Natural killer cell (primary cell): ENCODE data around the gene NUDT4B. TPM values are rescaled to one million over a fixed set of nuclear protein-coding genes. Genes with fewer than 3 reads are reported as not detected.
"Not testable (repeated sequence)": the region's sequence is repeated elsewhere in the genome, so short reads cannot be mapped to it uniquely, and the experiment has no call there.

ENCODE experiments used
- ATAC-seq, 3 donors: fragments of 150-1000 bp in 2 of 3; fragments of 200-7000 bp in 1 of 3; cut with Tn5 transposase; 1 replicate in 1 of 3; 2 replicates in 2 of 3; pipeline ENCODE4 v1.10.0; 2021; ENCODE audit warnings: mild to moderate bottlenecking in 2 of 3, moderate library complexity in 2 of 3
- DNase-seq, 2 donors: peaks; one replicate each; pipeline versions ENCODE4 v3.0.0 to v3.0.0-alpha.2; 2013 to 2021; ENCODE audit warnings: mixed read lengths in 1 of 2
- H3K27ac ChIP-seq: one replicate; pipeline ENCODE4 v1.5.1; 2013; ENCODE audit warnings: mild to moderate bottlenecking, low read length
- H3K27me3 ChIP-seq: one replicate; pipeline ENCODE4 v1.6.1; 2013; ENCODE audit warnings: low read length; ENCODE audit not compliant: control insufficient read depth, insufficient read depth
- H3K36me3 ChIP-seq: one replicate; pipeline ENCODE4 v1.6.1; 2013; ENCODE audit warnings: low read length; ENCODE audit not compliant: control insufficient read depth, insufficient read depth
- H3K4me1 ChIP-seq: one replicate; pipeline ENCODE4 v1.6.1; 2013; ENCODE audit warnings: low read length; ENCODE audit not compliant: control insufficient read depth, insufficient read depth
- H3K4me3 ChIP-seq: one replicate; pipeline ENCODE4 v1.5.1; 2013; ENCODE audit warnings: low read length
- H3K9me3 ChIP-seq: one replicate; pipeline ENCODE4 v1.6.1; 2013; ENCODE audit warnings: low read length; ENCODE audit not compliant: control insufficient read depth, insufficient read depth
- H3K27ac Mint-ChIP-seq, 2 donors: one replicate each; pipeline ENCODE4 v1.8.0; 2022; ENCODE audit warnings: mild to moderate bottlenecking in 2 of 2, mixed read lengths in 2 of 2, moderate library complexity in 1 of 2
- H3K27me3 Mint-ChIP-seq, 2 donors: one replicate each; pipeline ENCODE4 v1.8.0; 2022; ENCODE audit warnings: low read depth in 2 of 2, mixed read lengths in 2 of 2
- H3K36me3 Mint-ChIP-seq: one replicate; pipeline ENCODE4 v1.8.0; 2022; ENCODE audit warnings: mixed read lengths
- H3K4me1 Mint-ChIP-seq, 2 donors: one replicate each; pipeline ENCODE4 v1.8.0; 2022; ENCODE audit warnings: mixed read lengths in 2 of 2
- H3K4me3 Mint-ChIP-seq: one replicate; pipeline ENCODE4 v1.8.0; 2022; ENCODE audit warnings: mild to moderate bottlenecking, moderate library complexity, mixed read lengths
- H3K9me3 Mint-ChIP-seq, 2 donors: one replicate each; pipeline ENCODE4 v1.8.0; 2022; ENCODE audit warnings: mixed read lengths in 2 of 2
- WGBS: methylation state at CpG from one replicate; pipeline ENCODE4 v1.1.7; 2013; ENCODE audit warnings: missing lambda C conversion rate; ENCODE audit not compliant: insufficient coverage; 5-methylcytosine and 5-hydroxymethylcytosine counted together
- intact Hi-C: fragments of 100-400 bp; cut with micrococcal nuclease; formaldehyde crosslinking; loops from one replicate; pipeline ENCODE4 v1.14.2; 2022
- total RNA-seq, 4 donors: library from RNA; stranded (reverse); fragments of 120-200 nt in 1 of 4; gene quantifications; one replicate each; pipeline versions ENCODE4 v1.2.3 to v1.2.4, GENCODE V29; 2013 to 2022

The NUDT4B gene
- total RNA-seq, 3 donors from 2014 or later (not counting 1 experiment from before 2014, with no cell fraction given) = 1.6 to 3.9 TPM; not detected in 1

- H3K27ac ChIP-seq, H3K4me3 Mint-ChIP-seq, H3K4me1 Mint-ChIP-seq, DNase-seq, H3K4me1 ChIP-seq, H3K27me3 ChIP-seq, H3K9me3 ChIP-seq, H3K27ac Mint-ChIP-seq, H3K36me3 ChIP-seq, H3K9me3 Mint-ChIP-seq, intact Hi-C loops, H3K27me3 Mint-ChIP-seq, H3K4me3 ChIP-seq, H3K36me3 Mint-ChIP-seq: not testable (repeated sequence)
- peak in 1 of 3 donors; percentile 23 for ATAC-seq
These were observed 12.8 kb downstream of the NUDT4B start for GRCh38 chr1:148761360-148761759.

GRCh38 chr1:148765238-148766019 is 16.9 kb downstream of the NUDT4B start:
- H3K27ac Mint-ChIP-seq, H3K4me1 Mint-ChIP-seq, ATAC-seq, H3K27me3 Mint-ChIP-seq, H3K9me3 Mint-ChIP-seq, H3K27me3 ChIP-seq, H3K4me3 Mint-ChIP-seq, H3K4me3 ChIP-seq, H3K27ac ChIP-seq, H3K4me1 ChIP-seq, H3K9me3 ChIP-seq, DNase-seq, H3K36me3 ChIP-seq, intact Hi-C loops, H3K36me3 Mint-ChIP-seq: not testable (repeated sequence)
- WGBS = no CpG with 5 or more reads among the region's 5 CpGs

- ATAC-seq, H3K27ac Mint-ChIP-seq, H3K27ac ChIP-seq, H3K4me3 ChIP-seq, H3K4me1 ChIP-seq, DNase-seq, H3K4me1 Mint-ChIP-seq, H3K36me3 ChIP-seq, H3K9me3 Mint-ChIP-seq, intact Hi-C loops, H3K9me3 ChIP-seq, H3K4me3 Mint-ChIP-seq, H3K36me3 Mint-ChIP-seq, H3K27me3 ChIP-seq, H3K27me3 Mint-ChIP-seq: not testable (repeated sequence)
- no CpG with 5 or more reads among the region's 2 CpGs for WGBS
These were observed 20.0 kb downstream of the NUDT4B start for GRCh38 chr1:148768541-148768940.

- DNase-seq, H3K27me3 ChIP-seq, ATAC-seq, H3K27ac ChIP-seq, H3K27me3 Mint-ChIP-seq, H3K4me3 Mint-ChIP-seq, H3K4me3 ChIP-seq, H3K27ac Mint-ChIP-seq, intact Hi-C loops, H3K4me1 ChIP-seq, H3K4me1 Mint-ChIP-seq, H3K36me3 Mint-ChIP-seq, H3K36me3 ChIP-seq, H3K9me3 Mint-ChIP-seq, H3K9me3 ChIP-seq: not testable (repeated sequence)
- WGBS = no CpG with 5 or more reads among the region's 3 CpGs
These were observed 20.9 kb downstream of the NUDT4B start for GRCh38 chr1:148769495-148769894.

GRCh38 chr1:148773690-148774089 is 25.1 kb downstream of the NUDT4B start:
- H3K27ac ChIP-seq, H3K4me3 ChIP-seq, H3K4me3 Mint-ChIP-seq, H3K4me1 ChIP-seq, H3K27ac Mint-ChIP-seq, H3K9me3 ChIP-seq, intact Hi-C loops, ATAC-seq, H3K27me3 Mint-ChIP-seq, H3K4me1 Mint-ChIP-seq, DNase-seq, H3K36me3 Mint-ChIP-seq, H3K9me3 Mint-ChIP-seq, H3K36me3 ChIP-seq, H3K27me3 ChIP-seq: not testable (repeated sequence)
- no CpG with 5 or more reads among the region's 4 CpGs for WGBS

GRCh38 chr1:148774102-148774501 is 25.5 kb downstream of the NUDT4B start:
- H3K27ac ChIP-seq, H3K4me1 ChIP-seq, H3K36me3 ChIP-seq, H3K27me3 Mint-ChIP-seq, ATAC-seq, H3K9me3 ChIP-seq, H3K36me3 Mint-ChIP-seq, DNase-seq, H3K4me3 ChIP-seq, H3K27me3 ChIP-seq, H3K9me3 Mint-ChIP-seq, H3K4me1 Mint-ChIP-seq, intact Hi-C loops, H3K27ac Mint-ChIP-seq, H3K4me3 Mint-ChIP-seq: not testable (repeated sequence)
- no CpG with 5 or more reads among the region's 1 CpG for WGBS

GRCh38 chr1:148775263-148775662 is 26.7 kb downstream of the NUDT4B start:
- intact Hi-C loops, H3K27me3 ChIP-seq, H3K27me3 Mint-ChIP-seq, H3K9me3 Mint-ChIP-seq, H3K9me3 ChIP-seq, H3K27ac Mint-ChIP-seq, H3K36me3 ChIP-seq, H3K4me3 ChIP-seq, DNase-seq, H3K36me3 Mint-ChIP-seq, H3K4me3 Mint-ChIP-seq, H3K27ac ChIP-seq, H3K4me1 ChIP-seq, H3K4me1 Mint-ChIP-seq, ATAC-seq: not testable (repeated sequence)
- no CpG with 5 or more reads among the region's 2 CpGs for WGBS

GRCh38 chr1:148777649-148778048 is 29.1 kb downstream of the NUDT4B start:
- H3K9me3 Mint-ChIP-seq, ATAC-seq, H3K36me3 Mint-ChIP-seq, H3K4me1 Mint-ChIP-seq, H3K36me3 ChIP-seq, DNase-seq, H3K27me3 Mint-ChIP-seq, H3K27ac ChIP-seq, H3K27ac Mint-ChIP-seq, H3K9me3 ChIP-seq, H3K4me3 Mint-ChIP-seq, H3K27me3 ChIP-seq, H3K4me3 ChIP-seq, H3K4me1 ChIP-seq, intact Hi-C loops: not testable (repeated sequence)
- WGBS = no CpG with 5 or more reads among the region's 1 CpG
